ENCODE data around the gene PRKCQ.

Gene PRKCQ

GRCh38 chr10:6579904-6580278 is at the start of gene PRKCQ:
Gene PRKCQ (minus strand): TSS chr10:6580276. CDS start chr10:6515135, 65,141 bp downstream.
- DNase-seq = no peak

- DNase-seq = no peak
Observed at GRCh38 chr10:6625428-6625827, 45.4 kb upstream of the PRKCQ start.

GRCh38 chr10:6624392-6624791 is 44.3 kb upstream of the PRKCQ start:
- DNase-seq = no peak

GRCh38 chr10:6622921-6623320 is 42.8 kb upstream of the PRKCQ start:
- no peak for DNase-seq

- DNase-seq = no peak
Observed at GRCh38 chr10:6621536-6621935, 41.5 kb upstream of the PRKCQ start.

GRCh38 chr10:6619660-6620059 is 39.6 kb upstream of the PRKCQ start:
- no peak for DNase-seq

GRCh38 chr10:6618340-6618739 is 38.3 kb upstream of the PRKCQ start:
- DNase-seq = no peak

GRCh38 chr10:6617309-6618076 is 37.4 kb upstream of the PRKCQ start:
- no peak for DNase-seq

GRCh38 chr10:6615971-6616370 is 35.9 kb upstream of the PRKCQ start:
- DNase-seq = no peak

- no peak for DNase-seq
Observed at GRCh38 chr10:6612371-6612770, 32.3 kb upstream of the PRKCQ start.

GRCh38 chr10:6610647-6611046 is 30.6 kb upstream of the PRKCQ start:
- no peak for DNase-seq

- no peak for DNase-seq
Observed at GRCh38 chr10:6609625-6610024, 29.5 kb upstream of the PRKCQ start.

- no peak for DNase-seq
Observed at GRCh38 chr10:6607778-6608177, 27.7 kb upstream of the PRKCQ start.

- peak; percentile 39 for DNase-seq
Observed at GRCh38 chr10:6607182-6607581, 27.1 kb upstream of the PRKCQ start.

- no peak for DNase-seq
Observed at GRCh38 chr10:6603142-6604125, 23.4 kb upstream of the PRKCQ start.

- DNase-seq = no peak
Observed at GRCh38 chr10:6602700-6603084, 22.6 kb upstream of the PRKCQ start.

GRCh38 chr10:6602026-6602699 is 22.1 kb upstream of the PRKCQ start:
- DNase-seq = no peak

- DNase-seq = peak; percentile 47
Observed at GRCh38 chr10:6601246-6601805, 21.2 kb upstream of the PRKCQ start.

GRCh38 chr10:6600224-6600987 is 20.3 kb upstream of the PRKCQ start:
- DNase-seq = no peak

- no peak for DNase-seq
Observed at GRCh38 chr10:6598679-6599078, 18.6 kb upstream of the PRKCQ start.

GRCh38 chr10:6597478-6597877 is 17.4 kb upstream of the PRKCQ start:
- no peak for DNase-seq

- DNase-seq = no peak
Observed at GRCh38 chr10:6595499-6595898, 15.4 kb upstream of the PRKCQ start.

Data from CD4-positive, alpha-beta T cell treated with Interferon gamma for 1 hour (primary cell).